Hematopoietic multipotent progenitor cell treated with erythropoietin and hydrocortisone succinate and interleukin-3 and kit ligand, for 17 days (in vitro differentiated cells): Measurements from ENCODE around the gene NAV2.

Experiments used
- DNase-seq: peaks from one replicate; pipeline ENCODE4 v3.0.0-alpha.2; 2015; ENCODE audit warnings: low spot score

The NAV2 gene

GRCh38 chr11:19779740-19780139 is 67.1 kb downstream of the NAV2 start:
- DNase-seq = no peak

- no peak for DNase-seq
Observed at GRCh38 chr11:19781351-19781750, 68.7 kb downstream of the NAV2 start.

GRCh38 chr11:19785265-19785664 is 72.6 kb downstream of the NAV2 start:
- DNase-seq = no peak

- DNase-seq = no peak
Observed at GRCh38 chr11:19786644-19787043, 74.0 kb downstream of the NAV2 start.

- DNase-seq = no peak
Observed at GRCh38 chr11:19788435-19788834, 75.8 kb downstream of the NAV2 start.

GRCh38 chr11:19789245-19789644 is 76.6 kb downstream of the NAV2 start:
- DNase-seq = no peak

- no peak for DNase-seq
Observed at GRCh38 chr11:19789835-19790710, 77.4 kb downstream of the NAV2 start.

GRCh38 chr11:19790831-19791552 is 78.4 kb downstream of the NAV2 start:
- DNase-seq = no peak

- no peak for DNase-seq
Observed at GRCh38 chr11:19792510-19792909, 79.9 kb downstream of the NAV2 start.

- no peak for DNase-seq
Observed at GRCh38 chr11:19793326-19793725, 80.7 kb downstream of the NAV2 start.

GRCh38 chr11:19794161-19794560 is 81.5 kb downstream of the NAV2 start:
- DNase-seq = no peak

GRCh38 chr11:19795082-19795481 is 82.4 kb downstream of the NAV2 start:
- no peak for DNase-seq

GRCh38 chr11:19800162-19800561 is 87.5 kb downstream of the NAV2 start:
- DNase-seq = no peak

- no peak for DNase-seq
Observed at GRCh38 chr11:19800714-19801519, 88.3 kb downstream of the NAV2 start.

- DNase-seq = no peak
Observed at GRCh38 chr11:19802773-19803293, 90.2 kb downstream of the NAV2 start.

GRCh38 chr11:19803506-19803998 is 90.9 kb downstream of the NAV2 start:
- DNase-seq = no peak

GRCh38 chr11:19805376-19805775 is 92.7 kb downstream of the NAV2 start:
- DNase-seq = no peak

- DNase-seq = no peak
Observed at GRCh38 chr11:19805827-19806226, 93.2 kb downstream of the NAV2 start.

GRCh38 chr11:19806251-19806650 is 93.6 kb downstream of the NAV2 start:
- DNase-seq = no peak

- DNase-seq = no peak
Observed at GRCh38 chr11:19808076-19808911, 95.7 kb downstream of the NAV2 start.

- DNase-seq = no peak
Observed at GRCh38 chr11:19810852-19811251, 98.2 kb downstream of the NAV2 start.
